Thyroid gland (tissue), 4 donors: ENCODE measurements around the gene DNA2. TPM values are rescaled to one million over a fixed set of nuclear protein-coding genes. Genes with fewer than 3 reads are reported as not detected.

Experiments
- DNase-seq, 2 donors: peaks; one replicate each; pipeline ENCODE4 v3.0.0-alpha.2; 2019
- H3K27ac ChIP-seq, 3 donors: fragments of 200-600 bp; sonication (generic); 1 replicate in 2 of 3; 2 replicates in 1 of 3; pipeline ENCODE4 v1.5.1; 2016 to 2019; ENCODE audit warnings: mild to moderate bottlenecking in 1 of 3, moderate library complexity in 1 of 3
- H3K27me3 ChIP-seq: fragments of 200-600 bp; sonication (generic); one replicate; pipeline ENCODE4 v1.5.1; 2019
- H3K36me3 ChIP-seq, 2 donors: fragments of 200-600 bp; sonication (generic); one replicate each; pipeline ENCODE4 v1.5.1; 2016 to 2019
- H3K4me1 ChIP-seq, 2 donors: fragments of 200-600 bp; sonication (generic); one replicate each; pipeline ENCODE4 v1.5.1; 2017 to 2019
- H3K4me3 ChIP-seq, 3 donors: fragments of 200-600 bp; sonication (generic); replicated peaks in 1 of 3; 1 replicate in 2 of 3; 2 replicates in 1 of 3; pipeline ENCODE4 v1.5.1; 2016; ENCODE audit warnings: mild to moderate bottlenecking in 1 of 3
- H3K9me3 ChIP-seq: fragments of 200-600 bp; sonication (generic); one replicate; pipeline ENCODE4 v1.5.1; 2017
- CTCF ChIP-seq, 6 experiments: fragments of 200-600 bp in 3 of 6; fragments of 450-650 bp in 3 of 6; sonication (generic) in 3 of 6; IDR thresholded peaks; one replicate each; pipeline ENCODE4 v1.5.1; 2016 to 2019; ENCODE audit warnings: antibody characterized with exemption in 6 of 6, mild to moderate bottlenecking in 2 of 6, inconsistent platforms in 1 of 6, moderate library complexity in 1 of 6
- POLR2A ChIP-seq, 2 donors: fragments of 450-650 bp; IDR thresholded peaks; one replicate each; pipeline ENCODE4 v1.6.1; 2017; ENCODE audit warnings: antibody characterized with exemption in 2 of 2, mild to moderate bottlenecking in 2 of 2, moderate library complexity in 1 of 2
- WGBS, 2 donors: methylation state at CpG; one replicate each; pipeline ENCODE4 v1.1.5; 2017; 5-methylcytosine and 5-hydroxymethylcytosine counted together
- intact Hi-C: fragments of 100-400 bp; cut with DNase I; formaldehyde crosslinking; loops from one replicate; pipeline ENCODE4 v1.15.1; 2023
- small RNA-seq: library from RNA; depleted of rRNA; stranded (forward); fragments of <200 nt; gene quantifications from one replicate; pipeline ENCODE3, GENCODE V24; 2016
- total RNA-seq, 4 donors: library from RNA; depleted of rRNA; stranded (reverse); fragments of >200 nt; gene quantifications; one replicate each; pipeline ENCODE4 v1.2.3, GENCODE V29; 2016

The DNA2 gene
- total RNA-seq, 4 donors from 2014 or later = 1.8 to 18.2 (median 4.9) TPM

- no peaks in the 10 kb centered on the region for H3K27me3 ChIP-seq
- H3K36me3 ChIP-seq = peaks cover 7 to 25% of the 10 kb centered on the region in 2 donors
- TF ChIP-seq CTCF (IDR thresholded peaks at IDR 0.05) = no peak
- TF ChIP-seq POLR2A (IDR thresholded peaks at IDR 0.05) = no peak
- 91 to 92% methylated on average over 3 of the region's 3 CpGs for WGBS, 2 donors
- H3K27ac ChIP-seq = no peak overlapping the region
- no peak overlapping the region for H3K4me3 ChIP-seq
- intact Hi-C loops = no loop called here
- no peaks in the 10 kb centered on the region for H3K9me3 ChIP-seq
- DNase-seq = no peak
- no peaks in the 10 kb centered on the region for H3K4me1 ChIP-seq
Observed at GRCh38 chr10:68364101-68364886, 107.5 kb downstream of the DNA2 start.

Small RNA genes lying within 50 kb of the gene (small RNA-seq; reads per million reads assigned to genes)
- gene RF00019 (not detected), gene RNA5SP319 (0.28 reads per million)

Other genes starting within 250 kb of the DNA2 start
- gene ATOH7, start 239.9 kb downstream of the DNA2 start, total RNA-seq = not detected
- gene HNRNPH3, start 139.9 kb downstream of the DNA2 start, total RNA-seq = 10 to 100 TPM; 47.8 to 75.8 (median 56.8) TPM
- 10 to 100 TPM in 1 of 4 donors, 1 to 10 TPM in 3; 5.0 to 12.3 (median 6.4) TPM for gene PBLD, start 139.0 kb downstream of the DNA2 start, total RNA-seq
- 10 to 100 TPM; 27.4 to 52.5 (median 31.4) TPM for gene RUFY2, start 64.7 kb downstream of the DNA2 start, total RNA-seq
- 10 to 100 TPM; 16.7 to 34.7 (median 20.4) TPM for gene SLC25A16, start 55.5 kb upstream of the DNA2 start, total RNA-seq
- 10 to 100 TPM in 2 of 4 donors, 1 to 10 TPM in 2; 7.4 to 11.4 (median 9.7) TPM for gene TET1, start 88.4 kb upstream of the DNA2 start, total RNA-seq
- 10 to 100 TPM; 65.6 to 95.3 (median 74.2) TPM for gene CCAR1, start 249.3 kb upstream of the DNA2 start, total RNA-seq